Body of pancreas (tissue), 4 donors: ENCODE measurements around the gene IDE. TPM values are rescaled to one million over a fixed set of nuclear protein-coding genes. Genes with fewer than 3 reads are reported as not detected.

Experiments
- ATAC-seq: fragments of 150-250 bp; one replicate; pipeline ENCODE4 v1.9.1; 2016
- DNase-seq, 4 donors: peaks; one replicate each; pipeline ENCODE4 v3.0.0-alpha.2; 2019
- H3K27ac ChIP-seq, 4 donors: fragments of 200-600 bp; sonication (generic); 1 replicate in 3 of 4; 2 replicates in 1 of 4; pipeline versions ENCODE4 v1.5.1 to v1.6.1; 2016 to 2019; ENCODE audit warnings: mild to moderate bottlenecking in 1 of 4, mixed read lengths in 1 of 4, moderate library complexity in 1 of 4
- H3K27me3 ChIP-seq, 2 donors: fragments of 200-600 bp; sonication (generic); one replicate each; pipeline ENCODE4 v1.6.0; 2016; ENCODE audit warnings: mild to moderate bottlenecking in 1 of 2
- H3K36me3 ChIP-seq, 2 donors: fragments of 200-600 bp; sonication (generic); replicated peaks in 1 of 2; 2 replicates each; pipeline ENCODE4 v1.5.1; 2016; ENCODE audit warnings: low read depth in 2 of 2; ENCODE audit not compliant: insufficient read depth in 1 of 2
- H3K4me1 ChIP-seq: fragments of 200-600 bp; sonication (generic); one replicate; pipeline ENCODE4 v1.6.0; 2016
- H3K4me3 ChIP-seq, 2 donors: fragments of 200-600 bp; sonication (generic); 1 replicate in 1 of 2; 2 replicates in 1 of 2; pipeline ENCODE4 v1.5.1; 2016 to 2019
- H3K9me3 ChIP-seq, 3 donors: fragments of 200-600 bp; sonication (generic); 1 replicate in 2 of 3; 2 replicates in 1 of 3; pipeline ENCODE4 v1.5.1; 2016
- CTCF ChIP-seq, 7 experiments: fragments of 450-650 bp in 4 of 7; fragments of 200-600 bp in 3 of 7; sonication (generic) in 3 of 7; IDR thresholded peaks; one replicate each; pipeline ENCODE4 v1.5.1; 2016 to 2019; ENCODE audit warnings: antibody characterized with exemption in 7 of 7
- POLR2A ChIP-seq, 3 donors: fragments of 450-650 bp; IDR thresholded peaks; one replicate each; pipeline ENCODE4 v1.6.1; 2016; ENCODE audit warnings: antibody characterized with exemption in 3 of 3, mild to moderate bottlenecking in 2 of 3
- WGBS, 2 donors: methylation state at CpG; one replicate each; pipeline ENCODE4 v1.1.5; 2017; 5-methylcytosine and 5-hydroxymethylcytosine counted together
- intact Hi-C: fragments of 100-400 bp; cut with DNase I; formaldehyde crosslinking; loops from one replicate; pipeline ENCODE4 v1.15.1; 2023
- total RNA-seq, 2 donors: library from RNA; depleted of rRNA; stranded (reverse); fragments of >200 nt; gene quantifications; one replicate each; pipeline ENCODE4 v1.1.0, GENCODE V29; 2016

Gene IDE
- total RNA-seq, 2 donors from 2014 or later: 13.8 to 19.5 TPM

- H3K4me3 ChIP-seq: no peak overlapping the region
- no peak for ATAC-seq
- H3K27ac ChIP-seq: no peak overlapping the region
- H3K9me3 ChIP-seq: no peaks in the 10 kb centered on the region
- H3K36me3 ChIP-seq: no peaks in the 10 kb centered on the region
- H3K4me1 ChIP-seq: peaks cover 21% of the 10 kb centered on the region
- DNase-seq: no peak
- intact Hi-C loops: no loop called here
- H3K27me3 ChIP-seq: no peaks in the 10 kb centered on the region
- WGBS, 2 donors: 89 to 94% methylated on average over 2 of the region's 2 CpGs
- TF ChIP-seq CTCF (IDR thresholded peaks at IDR 0.05) (no peak), POLR2A (IDR thresholded peaks at IDR 0.05) (no peak)
These were observed 21.6 kb upstream of the IDE start for GRCh38 chr10:92595505-92595904.

- Histone ChIP-seq H3K27ac (no peak overlapping the region), H3K36me3 (no peaks in the 10 kb centered on the region), H3K4me1 (peaks cover 22% of the 10 kb centered on the region), H3K27me3 (no peaks in the 10 kb centered on the region), H3K4me3 (no peak overlapping the region), H3K9me3 (no peaks in the 10 kb centered on the region)
- DNase-seq: no peak
- no peak for TF ChIP-seq CTCF (IDR thresholded peaks at IDR 0.05)
- no peak for TF ChIP-seq POLR2A (IDR thresholded peaks at IDR 0.05)
- ATAC-seq: no peak
- 8 to 10% methylated on average over 9 of the region's 9 CpGs for WGBS, 2 donors
- intact Hi-C loops: no loop called here
These were observed 20.0 kb upstream of the IDE start for GRCh38 chr10:92593619-92594588.

GRCh38 chr10:92592761-92593618 is 19.1 kb upstream of the IDE start, which contains the start of gene KIF11:
Gene KIF11, plus strand, starts transcription at chr10:92593130. Its CDS starts 246 bp downstream, at chr10:92593376.
- 0% methylated on average over 25 to 61 of the region's 61 CpGs for WGBS, 2 donors
- TF ChIP-seq CTCF (IDR thresholded peaks at IDR 0.05) (no peak), POLR2A (IDR thresholded peaks at IDR 0.05) (peak; percentile 69 to 96 (median 95))
- H3K9me3 ChIP-seq: no peaks in the 10 kb centered on the region
- H3K27ac ChIP-seq: peak within 1 kb of the TSS; percentile 66 to 95 (median 82)
- H3K4me1 ChIP-seq: peaks cover 22% of the 10 kb centered on the region
- no peaks in the 10 kb centered on the region for H3K27me3 ChIP-seq
- H3K4me3 ChIP-seq: peak within 1 kb of the TSS; percentile 11 to 94
- intact Hi-C loops: no loop called here
- no peaks in the 10 kb centered on the region for H3K36me3 ChIP-seq
- peak; percentile 90 for ATAC-seq
- DNase-seq: peak; percentile 95 to 98 (median 98)

- intact Hi-C loops: no loop called here
- H3K4me1 ChIP-seq: peaks cover 22% of the 10 kb centered on the region
- no peaks in the 10 kb centered on the region for H3K9me3 ChIP-seq
- H3K27me3 ChIP-seq: no peaks in the 10 kb centered on the region
- ATAC-seq (peak; percentile 89), DNase-seq (peak; percentile 89 to 93 (median 90))
- WGBS, 2 donors: 0% methylated on average over 18 to 38 of the region's 38 CpGs
- no peaks in the 10 kb centered on the region for H3K36me3 ChIP-seq
- H3K27ac ChIP-seq: peak overlapping the region; percentile 66 to 95 (median 82)
- TF ChIP-seq CTCF (IDR thresholded peaks at IDR 0.05) (peak in 3 of 7 experiments; percentile 1 to 30 (median 22)), POLR2A (IDR thresholded peaks at IDR 0.05) (peak; percentile 67 to 89 (median 83))
- peak overlapping the region; percentile 11 to 16 for H3K4me3 ChIP-seq
These were observed 17.7 kb upstream of the IDE start for GRCh38 chr10:92591550-92592022.
